ENCODE results near the gene PTPRK.

- no peak for TF ChIP-seq CTCF (IDR thresholded peaks at IDR 0.05)
- no peak for TF ChIP-seq EZH2 (IDR thresholded peaks at IDR 0.05; ENCODE audit: borderline replicate concordance, insufficient read depth, low read depth, low read length, poor library complexity, severe bottlenecking)
These were observed 311.4 kb downstream of the PTPRK start for GRCh38 chr6:128208851-128209580.
